ENCODE measurements around the gene ARMC2.

DNA sequence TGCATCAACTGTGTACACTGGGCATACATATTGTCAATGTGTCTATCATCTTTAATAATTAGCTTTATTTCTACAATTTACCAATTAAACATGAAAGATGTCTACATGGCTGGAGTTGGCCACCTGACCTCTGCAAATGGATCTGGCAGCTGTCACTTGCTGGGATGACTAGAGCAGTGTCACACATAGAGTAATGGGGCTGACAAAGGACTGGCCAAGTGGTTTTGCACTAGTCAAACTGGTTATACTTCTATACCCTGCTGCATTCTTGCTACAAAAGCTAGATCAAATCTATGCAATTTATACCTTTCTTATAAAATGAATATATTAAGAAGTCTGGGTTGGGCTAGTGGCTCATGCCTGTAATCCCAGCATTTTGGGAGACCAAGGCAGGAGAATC is 147.1 kb downstream of the ARMC2 start:
- TF ChIP-seq, protein P1, sequence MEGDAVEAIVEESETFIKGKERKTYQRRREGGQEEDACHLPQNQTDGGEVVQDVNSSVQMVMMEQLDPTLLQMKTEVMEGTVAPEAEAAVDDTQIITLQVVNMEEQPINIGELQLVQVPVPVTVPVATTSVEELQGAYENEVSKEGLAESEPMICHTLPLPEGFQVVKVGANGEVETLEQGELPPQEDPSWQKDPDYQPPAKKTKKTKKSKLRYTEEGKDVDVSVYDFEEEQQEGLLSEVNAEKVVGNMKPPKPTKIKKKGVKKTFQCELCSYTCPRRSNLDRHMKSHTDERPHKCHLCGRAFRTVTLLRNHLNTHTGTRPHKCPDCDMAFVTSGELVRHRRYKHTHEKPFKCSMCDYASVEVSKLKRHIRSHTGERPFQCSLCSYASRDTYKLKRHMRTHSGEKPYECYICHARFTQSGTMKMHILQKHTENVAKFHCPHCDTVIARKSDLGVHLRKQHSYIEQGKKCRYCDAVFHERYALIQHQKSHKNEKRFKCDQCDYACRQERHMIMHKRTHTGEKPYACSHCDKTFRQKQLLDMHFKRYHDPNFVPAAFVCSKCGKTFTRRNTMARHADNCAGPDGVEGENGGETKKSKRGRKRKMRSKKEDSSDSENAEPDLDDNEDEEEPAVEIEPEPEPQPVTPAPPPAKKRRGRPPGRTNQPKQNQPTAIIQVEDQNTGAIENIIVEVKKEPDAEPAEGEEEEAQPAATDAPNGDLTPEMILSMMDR (IDR thresholded peaks at IDR 0.05; ENCODE audit: insufficient read depth, low read depth, low read length) = no peak
- no peak for TF ChIP-seq EZH2 (IDR thresholded peaks at IDR 0.05; ENCODE audit: insufficient read depth, low read length)
